OCI-LY3 (cell line): ENCODE results near the gene TTC23.

Experiments
- CTCF ChIP-seq: fragments of 200-600, 300-600 bp; sonication (generic); IDR thresholded peaks from 2 replicates; pipeline ENCODE4 v1.5.1; 2014; ENCODE audit warnings: antibody characterized with exemption, low read length, low read depth
- EZH2phosphoT487 ChIP-seq: fragments of 200-600 bp; shearing (Covaris generic); IDR thresholded peaks from 2 replicates; pipeline ENCODE4 v1.6.1; 2018; ENCODE audit warnings: antibody characterized with exemption, mixed run types, low read depth

DNA sequence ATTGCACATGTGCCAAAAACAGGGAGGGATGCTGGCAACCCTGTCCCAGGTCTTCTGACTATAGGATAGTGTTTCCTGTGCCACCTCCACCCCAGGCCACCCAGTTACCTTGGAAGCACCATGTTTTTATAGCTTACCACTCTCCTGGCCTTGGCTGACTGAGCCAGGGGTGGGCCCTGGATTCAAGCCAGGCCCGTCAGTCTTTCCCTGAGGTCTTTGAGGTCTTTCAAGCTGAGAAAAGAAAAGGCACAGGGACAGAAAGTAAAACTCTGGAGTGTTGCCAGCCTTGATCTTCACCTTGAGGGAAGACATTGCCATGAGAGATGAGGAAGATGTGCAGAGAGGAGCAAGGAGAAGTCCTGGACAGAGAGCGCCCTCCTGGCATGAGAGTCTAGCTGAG is 98.2 kb downstream of the TTC23 start:
- TF ChIP-seq CTCF (no peak), EZH2phosphoT487 (no peak)
